Activated CD4-positive, alpha-beta T cell treated with anti-CD3 and anti-CD28 coated beads for 4 hours (primary cell): Measurements from ENCODE around the gene PLCL1.
"Not testable (repeated sequence)": the region's sequence is repeated elsewhere in the genome, so short reads cannot be mapped to it uniquely, and the experiment has no call there.

Experiments used
- DNase-seq, 2 donors: peaks; one replicate each; pipeline ENCODE4 v3.0.0-alpha.2; 2020

PLCL1 gene

DNA sequence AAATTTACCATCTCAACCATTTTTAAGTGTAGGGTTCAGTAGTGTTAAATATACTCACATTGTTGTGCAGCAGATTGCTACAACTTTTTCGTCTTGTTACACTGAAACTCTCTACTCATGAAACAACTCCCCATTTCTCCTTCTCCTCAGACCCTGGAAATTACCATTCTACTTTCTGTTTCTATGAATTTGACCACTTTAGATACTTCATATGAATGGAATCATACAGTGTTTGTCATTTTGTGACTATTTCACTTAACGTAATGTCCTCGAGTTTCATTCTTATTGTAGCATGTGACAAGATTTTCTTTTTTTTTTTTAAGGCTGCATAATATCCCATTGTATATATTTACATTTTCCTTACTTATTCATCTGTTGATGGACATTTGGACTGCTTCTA lies 203.8 kb downstream of the PLCL1 start:
- no peak for DNase-seq

DNA sequence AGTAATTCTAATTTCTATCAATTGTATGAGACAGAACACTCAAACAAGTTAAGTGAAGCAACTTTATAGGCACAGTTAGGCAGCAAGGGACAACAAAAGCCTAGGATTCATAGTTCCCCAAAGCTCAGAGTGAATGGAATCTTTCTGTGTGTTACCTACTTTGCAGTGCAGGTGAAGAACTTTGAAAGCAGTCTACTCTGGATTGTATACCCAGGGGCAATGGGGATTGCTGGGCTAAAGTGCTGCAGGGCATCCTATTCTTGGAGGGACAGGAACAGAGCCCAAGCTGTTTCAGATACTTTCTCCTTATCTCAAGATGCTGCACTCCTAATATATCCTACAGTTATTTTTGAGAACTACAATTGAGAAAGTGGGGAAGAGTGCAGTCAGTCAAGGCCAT lies 207.6 kb downstream of the PLCL1 start:
- no peak for DNase-seq

DNA sequence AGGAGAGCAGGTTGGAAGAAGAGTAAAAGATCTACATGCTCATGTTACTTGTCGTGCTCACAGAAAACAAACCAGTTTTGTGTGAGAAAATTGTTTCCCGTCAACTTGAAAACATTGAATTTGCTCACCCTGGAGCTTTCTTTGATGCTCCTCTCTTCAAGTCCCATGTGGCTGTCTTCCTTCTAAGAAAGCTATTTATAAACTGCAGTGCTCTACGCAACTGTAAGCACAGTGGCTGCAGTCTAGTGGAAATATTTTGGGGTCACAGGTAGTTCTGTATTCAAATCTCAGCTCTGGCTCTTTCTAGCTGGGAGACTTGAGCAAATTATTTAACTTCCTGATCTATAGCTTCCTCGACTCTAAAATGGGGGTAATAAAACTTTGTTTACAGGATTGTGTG lies 211.8 kb downstream of the PLCL1 start:
- DNase-seq = no peak

GRCh38 chr2:198017068-198017467 lies 212.7 kb downstream of the PLCL1 start:
- no peak for DNase-seq

DNA sequence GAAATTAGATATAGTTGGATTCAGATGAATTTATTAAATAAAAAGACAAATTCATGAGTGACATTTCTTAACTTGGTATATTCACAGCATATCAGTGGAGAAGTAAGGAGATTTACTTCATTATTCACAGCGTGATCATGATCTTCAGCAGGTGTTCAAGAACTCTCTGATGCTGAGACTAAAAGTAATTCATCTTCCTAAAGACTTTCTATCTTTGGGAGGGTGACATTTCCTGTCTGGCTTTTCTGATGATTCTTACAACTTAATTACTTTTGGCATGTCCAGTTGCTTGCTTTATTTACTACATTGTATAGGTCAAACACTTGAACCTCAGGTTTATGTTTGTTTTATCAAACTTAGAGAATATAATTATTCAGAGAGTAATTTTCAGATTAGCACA lies 224.6 kb downstream of the PLCL1 start:
- no peak for DNase-seq

- not testable (repeated sequence) for DNase-seq
These were observed 225.2 kb downstream of the PLCL1 start for GRCh38 chr2:198029576-198029975.

GRCh38 chr2:198033626-198034025 lies 229.2 kb downstream of the PLCL1 start:
- no peak for DNase-seq

- DNase-seq = no peak
These were observed 231.9 kb downstream of the PLCL1 start for GRCh38 chr2:198036029-198036879.

DNA sequence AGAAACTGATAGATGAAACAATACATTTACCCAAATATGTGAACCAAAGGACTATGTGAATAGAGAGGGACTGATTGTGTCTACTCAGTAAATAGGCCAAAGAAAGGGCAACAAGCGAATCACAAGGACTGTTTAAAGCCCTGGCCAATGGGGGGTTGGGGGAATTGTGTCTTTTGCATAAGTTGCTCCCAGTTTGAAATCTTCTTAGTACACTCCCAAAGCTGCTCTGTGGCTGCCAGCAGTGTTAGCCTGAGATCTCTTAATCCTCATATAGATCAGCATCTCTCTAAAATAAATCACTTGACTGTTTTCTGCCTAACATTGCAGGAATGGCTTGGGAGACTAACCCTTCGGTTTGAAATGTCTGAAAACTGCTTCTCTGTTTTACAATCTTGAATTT lies 236.4 kb downstream of the PLCL1 start:
- DNase-seq = no peak

DNA sequence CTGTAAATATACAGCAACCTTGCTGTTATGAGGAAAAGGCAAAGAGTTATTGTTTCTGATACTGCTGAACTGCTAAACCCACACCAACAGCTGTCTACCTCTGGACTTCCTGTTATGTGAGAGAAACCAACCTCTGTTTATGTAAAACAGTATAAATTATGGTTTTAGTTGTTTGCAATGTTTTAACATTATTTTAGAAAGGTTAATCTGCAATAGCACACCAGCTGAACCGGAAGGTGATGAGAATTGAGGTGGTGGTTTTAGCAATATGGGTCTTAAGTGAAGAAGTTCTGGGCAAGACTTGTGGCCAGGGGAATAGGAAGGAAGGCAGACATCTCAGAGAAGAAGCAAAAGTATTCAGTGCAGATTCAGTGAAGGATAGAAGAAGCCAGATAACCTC lies 237.8 kb downstream of the PLCL1 start:
- DNase-seq = peak in 1 of 2 donors; percentile 4

DNA sequence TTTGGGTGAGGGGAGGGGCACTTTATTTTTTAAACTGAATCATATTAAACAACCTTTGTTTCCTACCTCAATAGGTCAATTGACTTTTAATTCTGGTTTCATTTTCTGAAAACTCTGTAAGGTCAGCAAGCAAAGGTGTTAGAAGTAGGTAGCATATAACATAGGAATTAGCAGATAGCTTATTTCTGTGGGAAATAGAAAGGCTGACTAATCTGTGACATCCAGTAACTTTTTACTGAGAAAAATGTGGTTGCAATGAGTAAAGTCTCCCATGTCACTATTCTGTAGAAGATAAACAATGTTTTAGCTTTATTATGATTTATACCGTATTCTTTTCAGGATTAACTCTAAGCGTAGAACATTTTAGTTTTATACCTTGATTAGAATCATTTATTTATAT lies 240.4 kb downstream of the PLCL1 start:
- DNase-seq = no peak

GRCh38 chr2:198045227-198045626 lies 240.8 kb downstream of the PLCL1 start:
- DNase-seq = no peak

DNA sequence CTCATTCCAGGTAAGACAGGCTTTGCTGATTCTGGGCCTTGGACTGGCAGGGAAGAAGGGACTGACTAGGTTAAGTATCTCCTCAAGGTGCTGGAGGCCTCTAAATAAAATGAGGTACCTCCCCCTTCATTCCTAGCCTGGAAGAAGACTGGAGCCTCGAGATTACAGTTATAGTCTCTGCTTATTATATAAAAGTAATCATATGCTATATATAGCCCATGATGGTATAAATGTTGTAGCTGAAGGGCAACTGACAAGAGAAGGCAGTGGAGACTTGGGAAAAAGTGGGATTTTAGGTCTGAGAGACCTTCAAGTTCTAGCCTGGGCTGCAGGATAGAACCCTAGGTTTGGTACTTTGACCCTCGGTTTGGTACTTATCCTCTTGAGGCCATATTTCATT lies 248.3 kb downstream of the PLCL1 start:
- no peak for DNase-seq

DNA sequence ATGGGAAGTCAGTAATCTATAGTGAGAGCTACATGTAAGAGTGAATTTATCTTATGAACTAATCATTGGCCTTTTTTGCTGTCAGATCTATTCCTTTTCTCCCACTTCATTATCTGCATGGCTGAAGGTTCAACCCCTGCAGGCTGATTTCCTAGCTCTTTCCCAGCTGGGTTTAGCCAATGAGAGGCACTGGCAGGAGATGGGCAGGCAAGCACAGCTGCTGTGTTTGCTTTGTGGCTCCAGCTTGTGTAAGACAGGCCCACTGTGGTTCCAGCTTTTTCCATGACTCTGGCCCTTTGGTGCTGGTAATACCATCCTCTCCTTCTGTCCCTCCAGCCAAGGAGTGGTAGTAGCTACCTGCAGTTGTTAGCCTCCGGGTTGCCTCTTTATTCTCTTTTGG lies 248.8 kb downstream of the PLCL1 start:
- DNase-seq = no peak

DNA sequence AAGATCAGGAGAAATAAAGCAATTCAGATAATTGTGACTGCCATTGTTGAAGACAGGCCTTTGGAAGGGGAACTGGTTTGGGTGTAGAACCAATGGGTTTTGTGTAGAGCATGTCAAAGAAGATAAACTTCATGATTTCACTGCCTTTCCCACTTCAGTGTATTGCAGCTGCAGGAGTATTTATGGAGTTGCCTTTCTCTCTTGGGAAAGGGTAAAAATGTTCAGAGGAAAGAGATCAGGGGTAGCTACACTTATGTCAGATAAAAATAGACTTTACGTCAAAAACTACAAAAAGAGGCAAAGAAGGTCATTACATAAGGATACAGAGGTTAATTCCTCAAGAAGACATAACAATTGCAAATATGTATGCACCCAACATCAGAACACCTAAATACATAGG lies 249.4 kb downstream of the PLCL1 start:
- DNase-seq = no peak

DNA sequence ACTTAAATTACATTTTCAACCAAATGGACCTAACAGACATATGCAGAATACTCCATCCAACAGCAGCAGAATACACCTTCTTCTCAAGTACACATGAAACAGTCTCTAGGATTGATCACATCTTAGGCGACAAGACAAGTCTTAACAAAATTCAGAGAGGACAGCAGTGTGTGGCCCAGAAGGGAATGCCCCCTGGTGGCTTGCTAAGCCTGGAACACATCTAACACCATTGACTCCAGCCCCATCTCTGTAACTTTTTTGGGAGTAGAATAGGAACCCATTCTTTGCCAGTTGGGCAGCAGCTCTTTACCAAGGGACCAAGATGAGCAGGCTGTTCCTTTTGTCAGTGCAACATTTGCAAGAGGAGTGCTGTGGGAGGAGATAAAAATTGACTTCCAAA lies 249.9 kb downstream of the PLCL1 start:
- peak; percentile 32 to 51 for DNase-seq

GRCh38 chr2:198055716-198056115 lies 251.3 kb downstream of the PLCL1 start:
- no peak for DNase-seq

GRCh38 chr2:198056836-198057235 lies 252.4 kb downstream of the PLCL1 start:
- no peak for DNase-seq

DNA sequence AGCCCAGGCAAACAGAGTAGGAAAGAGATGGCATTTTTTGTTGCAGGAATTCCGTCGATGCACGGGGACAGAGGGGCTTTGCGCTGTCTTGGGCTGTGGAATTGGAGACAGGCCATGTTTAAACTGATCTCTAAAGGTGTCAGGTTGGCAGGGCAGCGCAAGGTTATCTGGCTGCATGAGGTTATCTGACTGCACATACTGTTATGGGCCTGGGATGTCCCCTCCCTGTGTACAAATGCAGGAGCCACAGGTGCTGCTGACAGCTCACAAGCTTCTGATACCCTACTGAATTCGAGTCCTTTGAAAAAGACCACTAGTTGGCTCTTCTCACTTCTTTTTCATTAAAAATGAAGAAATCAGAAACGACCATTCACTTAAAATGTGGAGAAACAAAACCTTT lies 255.4 kb downstream of the PLCL1 start:
- DNase-seq = no peak

GRCh38 chr2:198060277-198060676 lies 255.9 kb downstream of the PLCL1 start:
- DNase-seq = no peak

DNA sequence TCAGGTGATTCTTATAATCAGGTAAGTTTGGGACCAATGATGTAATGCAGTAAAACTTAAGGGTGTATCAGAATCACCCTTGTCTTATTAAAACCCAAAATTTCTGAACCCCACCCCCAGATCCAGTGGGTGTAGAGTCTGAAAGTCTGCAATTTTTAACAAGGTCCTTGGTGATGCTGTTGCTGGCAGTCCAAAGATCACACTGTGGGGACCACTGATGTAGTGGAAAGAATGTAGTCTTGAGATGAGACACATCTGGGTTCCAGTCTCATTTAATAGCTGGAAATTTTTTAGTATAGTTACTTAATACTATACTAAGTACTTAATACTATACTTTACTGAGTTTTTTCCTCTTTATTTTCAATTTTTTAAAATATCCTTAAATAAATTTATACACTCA lies 258.4 kb downstream of the PLCL1 start:
- DNase-seq = no peak

DNA sequence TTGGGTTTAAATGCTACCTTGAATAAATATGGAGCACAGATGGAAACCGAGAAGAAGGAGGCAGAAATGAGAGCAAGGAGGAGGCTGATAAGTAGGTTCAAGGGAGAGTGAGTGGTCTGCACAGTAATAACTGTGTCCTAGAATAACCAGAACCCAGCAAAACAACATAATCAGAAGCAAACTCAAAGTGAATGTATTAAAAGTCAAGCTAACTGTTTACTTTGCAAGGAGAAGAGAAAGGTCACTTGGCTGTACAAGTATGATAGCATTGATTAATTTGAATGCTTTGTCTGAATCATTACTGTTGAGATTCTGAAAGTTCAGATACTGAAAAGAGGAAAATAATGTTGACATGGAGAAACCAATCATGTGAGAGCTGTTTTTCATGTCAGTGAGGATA lies 258.8 kb downstream of the PLCL1 start:
- DNase-seq = no peak

DNA sequence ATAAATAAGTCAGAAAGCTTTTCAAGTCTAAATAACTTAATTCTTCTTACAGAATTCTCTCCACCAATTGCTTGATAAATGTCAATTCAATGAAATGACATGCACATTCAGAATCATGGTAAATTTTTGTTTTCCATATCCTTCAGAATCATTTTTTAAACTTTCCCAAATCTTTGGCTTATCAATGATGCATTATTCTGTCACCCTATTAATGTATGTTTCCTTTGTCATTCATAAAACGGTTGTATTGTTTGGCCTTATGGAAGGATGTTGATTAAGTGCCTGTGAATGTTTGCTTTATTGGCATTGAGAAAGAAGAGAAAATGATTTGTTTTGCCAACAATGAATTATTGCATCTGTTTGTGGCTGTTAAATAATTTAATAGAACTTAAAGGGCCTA lies 260.9 kb downstream of the PLCL1 start:
- no peak for DNase-seq

DNA sequence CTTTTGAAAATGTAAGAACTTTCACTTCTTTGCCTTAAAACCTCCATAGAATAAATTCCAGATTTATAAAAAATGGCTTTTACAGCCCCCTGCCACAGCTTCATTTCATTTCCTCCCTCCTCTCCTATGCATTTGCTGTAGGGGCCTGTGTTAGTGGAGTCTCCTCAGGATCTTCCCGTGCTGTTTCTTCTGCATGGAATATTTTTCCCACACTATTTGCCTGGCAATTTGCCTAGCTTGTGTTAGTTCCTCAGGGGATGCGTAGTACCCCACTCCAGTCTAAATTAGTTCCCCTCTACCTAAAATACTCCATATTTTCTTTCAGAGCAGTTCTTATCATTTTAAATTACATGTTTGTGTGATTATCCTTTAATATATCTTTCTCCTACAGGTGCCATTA lies 262.2 kb downstream of the PLCL1 start:
- DNase-seq = no peak

DNA sequence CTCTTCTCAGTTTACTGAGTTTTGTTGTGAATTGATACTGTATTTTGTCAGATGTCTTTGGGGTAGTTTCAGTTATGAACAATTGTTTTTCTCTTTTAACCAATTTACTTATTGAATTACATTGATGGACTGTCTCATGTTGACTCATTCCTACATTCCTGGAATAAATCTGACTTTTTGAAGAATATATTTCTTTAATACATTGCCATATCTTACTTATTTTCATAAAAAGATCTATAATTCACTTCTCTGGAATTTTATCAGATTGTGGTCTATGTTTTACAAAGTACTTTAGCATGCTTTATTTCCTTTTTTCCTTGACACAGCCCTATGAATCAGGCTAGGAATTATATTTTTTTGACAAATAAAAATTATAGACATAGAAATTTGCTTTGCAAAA lies 268.3 kb downstream of the PLCL1 start:
- no peak for DNase-seq
